Left colon (tissue), 2 donors: Measurements from ENCODE around the gene VMO1. TPM values are rescaled to one million over a fixed set of nuclear protein-coding genes. Genes with fewer than 3 reads are reported as not detected.

Source experiments
- ATAC-seq: fragments of 200-7000 bp; cut with Tn5 transposase; one replicate; pipeline ENCODE4 v1.9.1; 2020; ENCODE audit warnings: mild to moderate bottlenecking, moderate library complexity
- DNase-seq, 2 donors: peaks; one replicate each; pipeline ENCODE4 v3.0.0-alpha.2; 2020
- intact Hi-C, 2 donors: fragments of 100-400 bp; cut with DNase I in 1 of 2; cut with micrococcal nuclease in 1 of 2; formaldehyde crosslinking; loops; one replicate each; pipeline versions ENCODE4 v1.11.2 to v1.14.0; 2022; cut with DNase I, micrococcal nuclease
- total RNA-seq, 2 donors: library from RNA; stranded (reverse); fragmentation: NEBNext Ultra II Directional; extraction: Animal tissue kit (Norgen Biotek cat#: 25700); gene quantifications; one replicate each; pipeline ENCODE4 v1.2.1, GENCODE V29; 2021
- donor health status: DM: no; HTN: no; CAD: no.
- donor health status: DM: yes; HTN: yes; CAD: no.

The VMO1 gene
- total RNA-seq, 2 donors from 2014 or later = 0.73 to 0.79 TPM

GRCh38 chr17:4739122-4740024, 46.8 kb downstream of the VMO1 start, which contains the start of the genes CXCL16 and ZMYND15:
Gene CXCL16 (minus strand): TSS chr17:4739928. CDS start chr17:4739339, 589 bp downstream.
Gene ZMYND15 (plus strand): TSS chr17:4739833. CDS start chr17:4740549, 716 bp downstream.
- intact Hi-C loops = loop anchor here in 1 of 2 donors (10.0 kb wide), 1 partner anchor 45 kb away; the partner anchor contains the start of genes GLTPD2 and VMO1
- ATAC-seq (peak; percentile 77), DNase-seq (peak; percentile 71 to 80)

GRCh38 chr17:4738136-4739121, 47.7 kb downstream of the VMO1 start:
- ATAC-seq (peak; percentile 73), DNase-seq (peak in 1 of 2 donors; percentile 51)
- intact Hi-C loops = loop anchor here in 1 of 2 donors (10.0 kb wide), 1 partner anchor 46 kb away; the partner anchor contains the start of genes GLTPD2 and VMO1

- DNase-seq (no peak), ATAC-seq (no peak)
- intact Hi-C loops = loop anchor here in 1 of 2 donors (10.0 kb wide), 1 partner anchor 49 kb away; the partner anchor contains the start of genes GLTPD2 and VMO1
Measured at GRCh38 chr17:4735876-4736651, 50.1 kb downstream of the VMO1 start.

Other genes with a start within 250 kb of the VMO1 start
- gene MYBBP1A, start 231.0 kb downstream of the VMO1 start, total RNA-seq = 10 to 100 TPM; 28.1 to 41.6 TPM
- gene GGT6, start 225.8 kb downstream of the VMO1 start, total RNA-seq = 100 to 1,000 TPM; 185 to 232 TPM
- gene SMTNL2, start 201.8 kb downstream of the VMO1 start, total RNA-seq = under 1 TPM in 1 of 2 donors, not detected in 1; 0.25 TPM
- gene ALOX15, start 144.7 kb downstream of the VMO1 start, total RNA-seq = under 1 TPM; 0.12 to 0.36 TPM
- gene PELP1, start 82.2 kb downstream of the VMO1 start, total RNA-seq = 10 to 100 TPM; 25.8 to 35.5 TPM
- gene ARRB2, start 75.7 kb downstream of the VMO1 start, total RNA-seq = 10 to 100 TPM; 27.2 to 45.1 TPM
- gene MED11, start 54.9 kb downstream of the VMO1 start, total RNA-seq = 10 to 100 TPM; 21.8 to 26.7 TPM
- gene ZMYND15, start 46.5 kb downstream of the VMO1 start, total RNA-seq = 1 to 10 TPM; 1.1 to 1.9 TPM
- 10 to 100 TPM; 36.2 to 52.3 TPM for gene CXCL16, start 46.4 kb downstream of the VMO1 start, total RNA-seq
- gene TM4SF5, start 14.5 kb downstream of the VMO1 start, total RNA-seq = 10 to 100 TPM; 17.3 to 26.9 TPM
- under 1 TPM; 0.49 to 0.61 TPM for gene GLTPD2, start 2.6 kb upstream of the VMO1 start, total RNA-seq
- 10 to 100 TPM; 79.4 to 99.6 TPM for gene PSMB6, start 9.8 kb upstream of the VMO1 start, total RNA-seq
- gene PLD2, start 20.8 kb upstream of the VMO1 start, total RNA-seq = 10 to 100 TPM; 26.1 to 27.5 TPM
- gene MINK1, start 47.0 kb upstream of the VMO1 start, total RNA-seq = 100 to 1,000 TPM; 193 to 205 TPM
- gene C17orf107, start 113.2 kb upstream of the VMO1 start, total RNA-seq = 1 to 10 TPM; 1.3 to 1.8 TPM
- under 1 TPM; 0.43 to 0.81 TPM for gene CHRNE, start 116.7 kb upstream of the VMO1 start, total RNA-seq
- not detected for gene GP1BA, start 145.9 kb upstream of the VMO1 start, total RNA-seq
- 10 to 100 TPM; 77.5 to 90.0 TPM for gene SLC25A11, start 153.7 kb upstream of the VMO1 start, total RNA-seq
- gene RNF167, start 153.9 kb upstream of the VMO1 start, total RNA-seq = 100 to 1,000 TPM in 1 of 2 donors, 10 to 100 TPM in 1; 96.5 to 105 TPM
- gene PFN1, start 162.2 kb upstream of the VMO1 start, total RNA-seq = 100 to 1,000 TPM; 720 to 812 TPM
- gene ENO3, start 164.8 kb upstream of the VMO1 start, total RNA-seq = 1 to 10 TPM; 7.3 to 8.9 TPM
- 10 to 100 TPM; 49.3 to 68.2 TPM for gene SPAG7, start 181.5 kb upstream of the VMO1 start, total RNA-seq
- 10 to 100 TPM; 49.1 to 52.2 TPM for gene CAMTA2, start 201.3 kb upstream of the VMO1 start, total RNA-seq
- gene INCA1, start 211.2 kb upstream of the VMO1 start, total RNA-seq = 1 to 10 TPM; 1.9 TPM
- 100 to 1,000 TPM; 212 to 226 TPM for gene KIF1C, start 211.6 kb upstream of the VMO1 start, total RNA-seq
- gene SLC52A1, start 249.1 kb upstream of the VMO1 start, total RNA-seq = 1 to 10 TPM; 2.4 to 2.5 TPM